ENCODE measurements around the gene VSTM2B. TPM values are rescaled to one million over a fixed set of nuclear protein-coding genes. Genes with fewer than 3 reads are reported as not detected.

VSTM2B gene
- total RNA-seq, 2 donors from 2014 or later: not detected

DNA sequence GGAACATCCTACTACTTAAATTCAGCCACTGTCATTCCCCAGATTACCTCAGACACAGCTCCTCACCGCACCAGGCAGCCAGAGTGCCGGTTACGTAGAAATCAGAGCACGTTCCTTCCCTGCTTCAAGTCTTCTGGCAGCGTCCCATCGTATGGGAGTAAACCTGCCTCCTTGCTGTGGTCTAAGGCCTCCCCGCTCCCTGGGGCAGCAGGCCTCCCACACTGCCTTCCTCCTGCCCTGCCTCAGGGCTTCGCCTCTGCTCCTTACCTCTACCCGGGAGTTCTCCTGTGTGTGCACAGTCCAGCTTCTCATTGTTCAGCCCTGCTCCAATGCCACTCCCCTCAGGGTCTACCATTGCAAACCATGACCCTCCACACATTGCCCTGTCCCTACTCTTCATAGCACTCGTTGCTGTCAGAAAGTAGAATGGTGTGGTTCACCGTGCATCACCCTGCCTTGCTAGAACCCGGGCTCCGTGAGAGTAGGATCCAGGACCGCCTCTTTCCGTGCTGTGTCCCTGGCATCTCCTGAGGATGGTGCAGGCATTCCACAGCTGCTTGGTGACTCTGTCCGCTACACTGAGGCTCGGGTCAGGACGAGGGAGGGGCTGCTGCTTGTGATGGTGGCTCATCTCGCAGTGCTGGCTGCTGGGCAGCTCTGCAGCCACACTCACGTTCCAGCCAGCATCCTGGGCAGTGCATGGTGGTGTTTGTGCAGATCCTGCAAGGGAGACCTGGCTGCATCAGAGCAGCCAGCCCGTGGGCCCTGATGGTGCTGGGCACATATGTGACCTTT lies 87.2 kb downstream of the VSTM2B start:
- Histone ChIP-seq H3K27ac (no peak overlapping the region), H3K4me1 (no peaks in the 10 kb centered on the region), H3K27me3 (no peaks in the 10 kb centered on the region), H3K4me3 (no peak overlapping the region), H3K36me3 (replicated peaks in 1 of 2; ENCODE audit: insufficient read depth in 1 of 2, low read depth in 2 of 2) (peaks cover 8 to 21% of the 10 kb centered on the region in 2 donors), H3K9me3 (no peaks in the 10 kb centered on the region)
- no peak for TF ChIP-seq POLR2A (IDR thresholded peaks at IDR 0.05)
- TF ChIP-seq, protein P1, sequence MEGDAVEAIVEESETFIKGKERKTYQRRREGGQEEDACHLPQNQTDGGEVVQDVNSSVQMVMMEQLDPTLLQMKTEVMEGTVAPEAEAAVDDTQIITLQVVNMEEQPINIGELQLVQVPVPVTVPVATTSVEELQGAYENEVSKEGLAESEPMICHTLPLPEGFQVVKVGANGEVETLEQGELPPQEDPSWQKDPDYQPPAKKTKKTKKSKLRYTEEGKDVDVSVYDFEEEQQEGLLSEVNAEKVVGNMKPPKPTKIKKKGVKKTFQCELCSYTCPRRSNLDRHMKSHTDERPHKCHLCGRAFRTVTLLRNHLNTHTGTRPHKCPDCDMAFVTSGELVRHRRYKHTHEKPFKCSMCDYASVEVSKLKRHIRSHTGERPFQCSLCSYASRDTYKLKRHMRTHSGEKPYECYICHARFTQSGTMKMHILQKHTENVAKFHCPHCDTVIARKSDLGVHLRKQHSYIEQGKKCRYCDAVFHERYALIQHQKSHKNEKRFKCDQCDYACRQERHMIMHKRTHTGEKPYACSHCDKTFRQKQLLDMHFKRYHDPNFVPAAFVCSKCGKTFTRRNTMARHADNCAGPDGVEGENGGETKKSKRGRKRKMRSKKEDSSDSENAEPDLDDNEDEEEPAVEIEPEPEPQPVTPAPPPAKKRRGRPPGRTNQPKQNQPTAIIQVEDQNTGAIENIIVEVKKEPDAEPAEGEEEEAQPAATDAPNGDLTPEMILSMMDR (IDR thresholded peaks at IDR 0.05): no peak
- ATAC-seq (no peak), DNase-seq (no peak)
- intact Hi-C loops (cut with DNase I): loop anchor here (5.0 to 10.0 kb wide), 2 partner anchors 52 to 99 kb away; partner anchors contain the start of gene PLEKHF1
- 91 to 93% methylated on average over 15 to 21 of the region's 21 CpGs for WGBS, 2 donors

DNA sequence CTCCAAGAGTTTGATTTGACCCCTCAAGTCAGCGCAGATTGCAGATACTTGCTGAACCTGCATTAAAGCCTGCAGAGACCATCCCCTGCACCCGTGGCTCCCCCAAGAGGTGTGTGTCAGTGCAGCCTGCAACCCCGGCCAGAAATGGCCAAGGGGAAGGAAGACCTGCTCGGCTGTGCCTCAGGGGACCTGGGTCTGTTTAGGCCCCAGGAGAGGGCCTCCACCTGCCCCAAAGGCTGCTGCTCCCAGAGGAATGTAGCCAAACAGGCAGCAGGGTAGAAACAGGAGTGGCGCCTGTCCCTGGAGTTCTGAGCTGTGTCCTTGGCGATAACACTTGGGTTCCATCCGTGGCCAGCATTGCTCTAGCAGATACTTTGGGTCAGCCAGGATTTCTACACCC lies 88.3 kb downstream of the VSTM2B start:
- H3K9me3 ChIP-seq: no peaks in the 10 kb centered on the region
- no peak overlapping the region for H3K27ac ChIP-seq
- DNase-seq (no peak), ATAC-seq (no peak)
- intact Hi-C loops (cut with DNase I): loop anchor here (5.0 to 10.0 kb wide), 2 partner anchors 51 to 98 kb away; partner anchors contain the start of gene PLEKHF1
- H3K27me3 ChIP-seq: no peaks in the 10 kb centered on the region
- peaks cover 8 to 21% of the 10 kb centered on the region in 2 donors for H3K36me3 ChIP-seq (replicated peaks in 1 of 2; ENCODE audit: insufficient read depth in 1 of 2, low read depth in 2 of 2)
- no peaks in the 10 kb centered on the region for H3K4me1 ChIP-seq
- no peak overlapping the region for H3K4me3 ChIP-seq
- 77 to 89% methylated on average over 4 to 7 of the region's 7 CpGs for WGBS, 2 donors
- no peak for TF ChIP-seq POLR2A (IDR thresholded peaks at IDR 0.05)
- TF ChIP-seq, protein P1 (IDR thresholded peaks at IDR 0.05): no peak

Other genes starting within 250 kb of the VSTM2B start
- gene POP4, start 80.3 kb downstream of the VSTM2B start, total RNA-seq: 10 to 100 TPM; 12.2 to 51.6 TPM
- gene PLEKHF1, start 139.5 kb downstream of the VSTM2B start, total RNA-seq: 10 to 100 TPM; 13.5 to 16.5 TPM
- gene C19orf12, start 189.3 kb downstream of the VSTM2B start, total RNA-seq: 10 to 100 TPM; 18.2 to 23.7 TPM